ENCODE data around the gene DNAJC10. TPM values are rescaled to one million over a fixed set of nuclear protein-coding genes. Genes with fewer than 3 reads are reported as not detected.

DNAJC10 gene
- total and polyA plus RNA-seq, 8 donors: 115 to 163 (median 130) TPM

DNA sequence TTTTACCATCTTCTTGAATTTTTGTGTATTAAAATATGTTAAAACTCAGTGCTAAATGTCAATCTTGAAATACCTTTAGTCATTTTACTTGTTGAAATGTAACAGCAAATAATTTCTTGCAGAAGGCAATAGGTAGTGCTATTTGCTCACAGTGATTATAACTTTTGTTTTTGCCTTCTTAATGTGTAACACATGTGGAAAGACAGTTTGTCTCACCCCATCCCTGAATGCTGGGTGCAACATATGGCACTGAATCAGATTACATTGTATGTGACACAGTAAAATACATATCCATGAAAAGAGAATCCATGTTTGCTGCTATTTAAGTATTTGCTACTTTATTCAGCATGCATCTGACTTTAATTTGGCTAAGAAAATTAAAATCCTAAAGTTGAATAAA is 115.0 kb downstream of the DNAJC10 start:
- H3K4me3 ChIP-seq: no peak overlapping the region
- H3K27ac ChIP-seq: no peak overlapping the region
- H3K4me1 ChIP-seq: no peaks in the 10 kb centered on the region
- no peaks in the 10 kb centered on the region for H3K27me3 ChIP-seq
- no peak for DNase-seq
- intact Hi-C loops (cut with DNase I): no loop called here
- H3K36me3 ChIP-seq: no peaks in the 10 kb centered on the region
- H3K9me3 ChIP-seq: no peaks in the 10 kb centered on the region
- TF ChIP-seq, protein P1, sequence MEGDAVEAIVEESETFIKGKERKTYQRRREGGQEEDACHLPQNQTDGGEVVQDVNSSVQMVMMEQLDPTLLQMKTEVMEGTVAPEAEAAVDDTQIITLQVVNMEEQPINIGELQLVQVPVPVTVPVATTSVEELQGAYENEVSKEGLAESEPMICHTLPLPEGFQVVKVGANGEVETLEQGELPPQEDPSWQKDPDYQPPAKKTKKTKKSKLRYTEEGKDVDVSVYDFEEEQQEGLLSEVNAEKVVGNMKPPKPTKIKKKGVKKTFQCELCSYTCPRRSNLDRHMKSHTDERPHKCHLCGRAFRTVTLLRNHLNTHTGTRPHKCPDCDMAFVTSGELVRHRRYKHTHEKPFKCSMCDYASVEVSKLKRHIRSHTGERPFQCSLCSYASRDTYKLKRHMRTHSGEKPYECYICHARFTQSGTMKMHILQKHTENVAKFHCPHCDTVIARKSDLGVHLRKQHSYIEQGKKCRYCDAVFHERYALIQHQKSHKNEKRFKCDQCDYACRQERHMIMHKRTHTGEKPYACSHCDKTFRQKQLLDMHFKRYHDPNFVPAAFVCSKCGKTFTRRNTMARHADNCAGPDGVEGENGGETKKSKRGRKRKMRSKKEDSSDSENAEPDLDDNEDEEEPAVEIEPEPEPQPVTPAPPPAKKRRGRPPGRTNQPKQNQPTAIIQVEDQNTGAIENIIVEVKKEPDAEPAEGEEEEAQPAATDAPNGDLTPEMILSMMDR (IDR thresholded peaks at IDR 0.05): no peak
- ATAC-seq: no peak

DNA sequence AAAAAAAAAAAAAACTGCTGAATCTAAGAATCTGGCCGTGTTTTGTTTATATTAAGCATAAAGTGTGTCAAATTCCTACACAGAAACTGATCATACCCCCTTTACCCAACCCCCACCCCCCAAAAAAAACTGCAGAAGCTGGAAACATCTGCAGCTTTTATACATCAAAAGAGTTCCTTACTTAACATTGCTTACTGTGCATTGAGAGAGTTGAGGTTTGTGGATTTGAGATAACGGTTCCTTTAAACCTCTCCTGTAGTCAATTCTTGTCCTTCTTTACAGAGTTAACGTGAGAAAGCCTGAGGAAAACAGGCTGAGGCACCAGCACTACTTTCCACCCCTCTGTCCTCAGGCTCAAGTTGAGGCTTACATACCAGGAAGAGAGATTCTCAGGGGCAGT is 115.9 kb downstream of the DNAJC10 start:
- no peaks in the 10 kb centered on the region for H3K4me1 ChIP-seq
- no peaks in the 10 kb centered on the region for H3K27me3 ChIP-seq
- DNase-seq: no peak
- no peak overlapping the region for H3K4me3 ChIP-seq
- intact Hi-C loops (cut with DNase I): no loop called here
- no peaks in the 10 kb centered on the region for H3K9me3 ChIP-seq
- H3K36me3 ChIP-seq: no peaks in the 10 kb centered on the region
- H3K27ac ChIP-seq: no peak overlapping the region
- ATAC-seq: no peak
- TF ChIP-seq, protein P1 (IDR thresholded peaks at IDR 0.05): no peak

DNA sequence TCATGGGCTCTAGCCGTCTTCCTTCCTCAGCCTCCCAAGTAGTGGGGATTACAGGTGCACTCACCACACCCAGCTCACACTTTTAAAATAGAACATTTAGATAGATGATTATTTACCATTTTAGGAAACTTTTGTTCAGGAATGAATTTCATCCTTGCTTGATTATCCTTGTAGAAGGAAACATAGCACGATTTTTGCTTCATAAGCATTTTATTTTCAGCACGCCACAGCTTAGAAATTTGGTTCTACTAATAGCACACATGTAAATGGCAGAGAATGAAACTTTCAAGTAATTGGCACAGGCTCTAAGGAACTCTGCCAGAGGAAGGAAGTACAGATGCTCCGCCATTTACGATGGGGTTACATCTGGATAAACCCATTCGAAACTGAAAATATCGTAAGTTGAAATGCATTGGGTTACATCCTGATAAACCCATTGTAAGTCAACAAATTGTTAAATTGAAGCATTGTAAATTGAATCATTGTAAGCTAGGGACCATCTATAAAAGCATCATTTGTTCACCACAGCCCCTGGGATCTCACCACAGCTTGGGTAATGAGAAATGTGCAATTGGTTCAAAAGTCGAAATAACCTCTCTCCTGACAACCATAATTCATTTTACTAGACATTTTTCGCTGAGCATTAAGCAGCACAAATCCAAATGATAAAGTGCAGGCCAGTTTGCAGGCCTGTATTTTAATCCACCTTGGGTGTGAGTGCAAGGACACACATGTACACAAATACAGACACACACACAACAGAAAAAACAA is 117.2 kb downstream of the DNAJC10 start:
- no peaks in the 10 kb centered on the region for H3K27me3 ChIP-seq
- no peaks in the 10 kb centered on the region for H3K9me3 ChIP-seq
- H3K4me3 ChIP-seq: no peak overlapping the region
- intact Hi-C loops (cut with DNase I): no loop called here
- H3K27ac ChIP-seq: no peak overlapping the region
- DNase-seq: no peak
- H3K36me3 ChIP-seq: no peaks in the 10 kb centered on the region
- no peaks in the 10 kb centered on the region for H3K4me1 ChIP-seq
- TF ChIP-seq, protein P1 (IDR thresholded peaks at IDR 0.05): no peak
- no peak for ATAC-seq

DNA sequence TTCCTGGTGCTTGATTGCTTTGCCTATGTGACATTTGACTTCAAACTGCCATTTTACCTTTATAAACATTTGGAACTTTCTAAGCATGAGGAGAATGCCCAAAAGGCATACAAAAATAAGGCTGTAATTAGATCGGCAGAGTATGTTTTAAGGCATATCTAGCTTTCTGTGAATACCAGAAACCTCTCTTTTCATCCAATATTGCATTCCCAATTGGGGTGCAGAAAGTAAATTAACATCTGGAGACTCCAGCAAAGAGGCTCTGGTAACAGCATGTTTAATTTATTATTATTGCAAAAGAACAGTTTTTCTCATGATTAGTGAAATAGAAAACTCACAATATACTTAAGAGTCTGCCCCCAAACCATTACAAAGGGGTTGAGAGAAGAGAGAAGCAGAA is 118.2 kb downstream of the DNAJC10 start:
- H3K4me3 ChIP-seq: no peak overlapping the region
- ATAC-seq (no peak), DNase-seq (no peak)
- H3K36me3 ChIP-seq: no peaks in the 10 kb centered on the region
- intact Hi-C loops (cut with DNase I): no loop called here
- TF ChIP-seq, protein P1 (IDR thresholded peaks at IDR 0.05): no peak
- H3K4me1 ChIP-seq: no peaks in the 10 kb centered on the region
- H3K27me3 ChIP-seq: no peaks in the 10 kb centered on the region
- H3K9me3 ChIP-seq: no peaks in the 10 kb centered on the region
- H3K27ac ChIP-seq: no peak overlapping the region

DNA sequence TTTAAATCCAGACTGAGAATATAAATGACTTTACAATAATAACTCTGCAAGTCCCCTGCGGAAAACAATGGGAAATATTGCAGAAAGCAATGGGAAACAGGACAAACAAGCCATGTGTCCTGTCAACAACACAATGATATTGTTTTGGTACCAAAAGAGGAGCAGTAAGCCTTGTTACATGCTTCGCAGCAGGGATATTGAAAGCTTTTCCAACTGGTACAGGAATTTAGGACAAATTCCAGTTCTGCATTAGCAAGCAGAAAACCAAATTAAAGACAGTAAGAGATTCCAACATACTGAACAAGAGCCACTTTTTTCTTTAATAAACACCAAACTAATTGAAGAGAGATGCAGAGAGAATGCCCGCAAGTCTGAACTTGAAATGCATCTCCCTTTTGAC is 120.4 kb downstream of the DNAJC10 start:
- no peak overlapping the region for H3K4me3 ChIP-seq
- H3K4me1 ChIP-seq: no peaks in the 10 kb centered on the region
- no peak overlapping the region for H3K27ac ChIP-seq
- ATAC-seq: no peak
- H3K27me3 ChIP-seq: no peaks in the 10 kb centered on the region
- H3K36me3 ChIP-seq: no peaks in the 10 kb centered on the region
- intact Hi-C loops (cut with DNase I): no loop called here
- no peak for DNase-seq
- TF ChIP-seq, protein P1 (IDR thresholded peaks at IDR 0.05): no peak
- H3K9me3 ChIP-seq: no peaks in the 10 kb centered on the region

Other genes with a start within 250 kb of the DNAJC10 start
- gene FRZB, start 150.4 kb downstream of the DNAJC10 start, total RNA-seq: 1 to 10 TPM in 1 of 2 donors, under 1 TPM in 1; 0.76 to 2.8 TPM
- 1 to 10 TPM; 1.7 to 3.8 (median 2.6) TPM for gene FRZB, start 150.4 kb downstream of the DNAJC10 start, polyA plus RNA-seq (ENCODE audit: insufficient read length in 6 of 6)